ENCODE data around the gene SRRM4. TPM values are rescaled to one million over a fixed set of nuclear protein-coding genes. Genes with fewer than 3 reads are reported as not detected.

SRRM4 gene
- total RNA-seq, 1 experiment from 2014 or later, result under 0.01 TPM

- Histone ChIP-seq H3K9ac (ENCODE audit: low read length) (no peak overlapping the region), H3K27me3 (ENCODE audit: low read length) (0 out of 2 replicates have a peak, but pooled peaks cover 5% of the 10 kb centered on the region), H3K4me2 (ENCODE audit: low read length) (no peak overlapping the region), H4K20me1 (ENCODE audit: low read length) (no peaks in the 10 kb centered on the region), H3K79me2 (ENCODE audit: low read length) (no peaks in the 10 kb centered on the region), H3F3A (ENCODE audit: low read length, unreplicated experiment) (no peaks in the 10 kb centered on the region), H3K9me2 (replicated peaks; ENCODE audit: low read length) (no peaks in the 10 kb centered on the region), H3K9me3 (ENCODE audit: low read length) (no peaks in the 10 kb centered on the region), H3K27ac (ENCODE audit: low read length) (no peak overlapping the region), H3K4me1 (ENCODE audit: insufficient read depth, low read length) (no peaks in the 10 kb centered on the region), H3K36me3 (ENCODE audit: low read depth, low read length) (no peaks in the 10 kb centered on the region), H3K4me3 (ENCODE audit: low read length) (no peak overlapping the region), H2AFZ (ENCODE audit: low read length) (no peak overlapping the region)
- ChIA-PET POLR2A (ENCODE audit: unreplicated experiment) (no interaction called here), CTCF (no interaction called here)
- intact Hi-C loops (cut with micrococcal nuclease), result no loop called here
- DNase-seq, result no peak
- no peak for ATAC-seq
- BruUV-seq (replicated peaks), result no TSS peak
- TF ChIP-seq CTCF (conservative IDR thresholded peaks at IDR 0.05; ENCODE audit: low read depth, low read length) (no peak), EZH2phosphoT487 (IDR thresholded peaks at IDR 0.05; ENCODE audit: borderline replicate concordance, low read length) (no peak), EZH2 (IDR thresholded peaks at IDR 0.05; ENCODE audit: low read length, unreplicated experiment) (no peak)
Measured at GRCh38 chr12:119198440-119198839, 217.1 kb downstream of the SRRM4 start.

- Histone ChIP-seq H4K20me1 (ENCODE audit: low read length) (no peaks in the 10 kb centered on the region), H2AFZ (ENCODE audit: low read length) (no peak overlapping the region), H3K4me2 (ENCODE audit: low read length) (no peak overlapping the region), H3K79me2 (ENCODE audit: low read length) (no peaks in the 10 kb centered on the region), H3K9ac (ENCODE audit: low read length) (no peak overlapping the region), H3F3A (ENCODE audit: low read length, unreplicated experiment) (no peaks in the 10 kb centered on the region), H3K27ac (ENCODE audit: low read length) (no peak overlapping the region), H3K36me3 (ENCODE audit: low read depth, low read length) (no peaks in the 10 kb centered on the region), H3K9me2 (replicated peaks; ENCODE audit: low read length) (no peaks in the 10 kb centered on the region), H3K27me3 (ENCODE audit: low read length) (0 out of 2 replicates have a peak, but pooled peaks cover 5% of the 10 kb centered on the region), H3K4me1 (ENCODE audit: insufficient read depth, low read length) (no peaks in the 10 kb centered on the region), H3K9me3 (ENCODE audit: low read length) (no peaks in the 10 kb centered on the region), H3K4me3 (ENCODE audit: low read length) (no peak overlapping the region)
- no peak for ATAC-seq
- CTCF ChIA-PET, result no interaction called here
- no TSS peak for BruUV-seq (replicated peaks)
- intact Hi-C loops (cut with micrococcal nuclease), result no loop called here
- POLR2A ChIA-PET (ENCODE audit: unreplicated experiment), result no interaction called here
- no peak for TF ChIP-seq CTCF (conservative IDR thresholded peaks at IDR 0.05; ENCODE audit: low read depth, low read length)
- TF ChIP-seq EZH2phosphoT487 (IDR thresholded peaks at IDR 0.05; ENCODE audit: borderline replicate concordance, low read length), result no peak
- no peak for TF ChIP-seq EZH2 (IDR thresholded peaks at IDR 0.05; ENCODE audit: low read length, unreplicated experiment)
- no peak for DNase-seq
Measured at GRCh38 chr12:119200601-119201000, 219.3 kb downstream of the SRRM4 start.

- Histone ChIP-seq H3K9me3 (ENCODE audit: low read length) (no peaks in the 10 kb centered on the region), H3F3A (ENCODE audit: low read length, unreplicated experiment) (no peaks in the 10 kb centered on the region), H3K9ac (ENCODE audit: low read length) (no peak overlapping the region), H3K4me1 (ENCODE audit: insufficient read depth, low read length) (no peaks in the 10 kb centered on the region), H3K79me2 (ENCODE audit: low read length) (no peaks in the 10 kb centered on the region), H3K36me3 (ENCODE audit: low read depth, low read length) (no peaks in the 10 kb centered on the region), H3K27me3 (ENCODE audit: low read length) (0 out of 2 replicates have a peak, but pooled peaks cover 8% of the 10 kb centered on the region), H4K20me1 (ENCODE audit: low read length) (no peaks in the 10 kb centered on the region), H2AFZ (ENCODE audit: low read length) (no peak overlapping the region), H3K4me2 (ENCODE audit: low read length) (no peak overlapping the region), H3K27ac (ENCODE audit: low read length) (no peak overlapping the region), H3K9me2 (replicated peaks; ENCODE audit: low read length) (no peaks in the 10 kb centered on the region), H3K4me3 (ENCODE audit: low read length) (no peak overlapping the region)
- BruUV-seq (replicated peaks), result no TSS peak
- DNase-seq, result no peak
- ChIA-PET POLR2A (ENCODE audit: unreplicated experiment) (no interaction called here), CTCF (no interaction called here)
- no peak for TF ChIP-seq EZH2phosphoT487 (IDR thresholded peaks at IDR 0.05; ENCODE audit: borderline replicate concordance, low read length)
- TF ChIP-seq CTCF (conservative IDR thresholded peaks at IDR 0.05; ENCODE audit: low read depth, low read length), result no peak
- TF ChIP-seq EZH2 (IDR thresholded peaks at IDR 0.05; ENCODE audit: low read length, unreplicated experiment), result no peak
- ATAC-seq, result no peak
- intact Hi-C loops (cut with micrococcal nuclease), result no loop called here
Measured at GRCh38 chr12:119201789-119202543, 220.6 kb downstream of the SRRM4 start.
